Right lung (tissue), 5 donors: Measurements from ENCODE around the gene TANGO6. TPM values are rescaled to one million over a fixed set of nuclear protein-coding genes. Genes with fewer than 3 reads are reported as not detected.

ENCODE experiments used
- DNase-seq, 2 donors: peaks; one replicate each; pipeline ENCODE4 v3.0.0-alpha.2; 2013
- polyA plus RNA-seq, 5 donors: library from polyadenylated mRNA; unstranded; fragments of 120-200 nt; gene quantifications; one replicate each; pipeline versions ENCODE4 v1.2.1 to v1.2.3, GENCODE V29; 2013; ENCODE audit warnings: inconsistent platforms in 1 of 5, low replicate concordance in 1 of 5; ENCODE audit not compliant: insufficient read length in 5 of 5, insufficient read depth in 1 of 5

TANGO6 gene
- polyA plus RNA-seq, 5 donors: 6.5 to 8.3 (median 7.9) TPM

DNA sequence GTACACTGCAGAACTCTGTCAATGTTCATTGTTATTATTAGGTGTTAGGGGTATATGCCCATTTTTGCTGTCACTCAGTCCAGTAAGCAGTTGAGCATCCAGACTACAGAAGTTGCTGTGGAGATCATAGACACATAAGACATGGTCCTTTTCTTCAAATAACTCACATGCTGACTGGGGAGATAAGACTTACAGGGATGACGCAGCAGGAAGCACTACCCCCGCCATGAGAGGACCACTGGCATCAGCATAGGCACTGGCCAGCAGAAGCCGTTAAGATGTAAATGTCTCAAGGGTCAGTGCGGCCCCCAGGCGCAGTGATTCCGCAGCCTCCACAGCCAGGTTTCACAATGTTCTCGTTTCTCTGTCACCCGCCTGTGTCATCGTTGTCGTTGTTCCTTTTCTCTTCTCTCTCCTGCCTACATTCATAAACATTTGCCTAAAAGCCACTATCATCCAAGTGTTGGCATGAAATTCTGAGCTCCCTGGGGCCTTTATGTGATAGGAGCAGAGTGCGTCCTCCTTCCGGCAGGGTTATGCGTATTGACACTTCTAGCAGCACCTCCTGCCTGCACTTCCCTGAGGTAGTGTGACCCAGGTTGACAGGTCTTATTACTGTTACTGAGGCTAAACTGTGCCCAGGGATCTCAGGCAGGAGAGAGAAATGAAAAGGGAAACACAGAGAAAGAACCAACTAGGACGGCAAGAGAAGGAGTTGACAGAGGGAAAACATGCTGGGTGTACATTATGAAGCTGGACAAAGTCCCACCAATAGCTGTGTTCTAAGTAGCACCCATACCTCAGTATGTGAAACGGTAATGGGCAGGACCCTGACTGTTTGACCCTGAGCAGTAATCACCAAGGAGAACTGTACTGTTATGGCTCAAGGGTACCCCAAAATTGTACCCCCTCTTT is 17.9 kb downstream of the TANGO6 start:
- DNase-seq: no peak

DNA sequence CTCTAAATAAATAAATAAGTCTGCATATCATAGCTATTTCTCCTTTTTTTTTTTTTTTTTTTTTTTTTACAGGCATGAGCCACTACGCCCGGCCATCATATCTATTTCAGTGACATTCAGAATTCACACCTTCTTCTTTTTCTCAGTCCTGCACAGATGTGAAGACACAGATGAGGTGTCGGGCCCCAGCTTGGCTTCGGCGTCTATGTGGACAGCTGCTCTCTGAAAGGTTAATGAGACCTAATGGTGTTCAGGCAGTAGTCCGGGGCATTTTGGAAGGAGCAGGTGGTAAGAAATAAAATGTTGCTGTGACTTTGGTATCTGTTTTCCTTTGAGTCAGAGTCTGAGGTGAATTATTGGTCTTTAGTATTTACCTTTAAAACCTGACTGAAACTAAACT is 23.6 kb downstream of the TANGO6 start:
- no peak for DNase-seq

DNA sequence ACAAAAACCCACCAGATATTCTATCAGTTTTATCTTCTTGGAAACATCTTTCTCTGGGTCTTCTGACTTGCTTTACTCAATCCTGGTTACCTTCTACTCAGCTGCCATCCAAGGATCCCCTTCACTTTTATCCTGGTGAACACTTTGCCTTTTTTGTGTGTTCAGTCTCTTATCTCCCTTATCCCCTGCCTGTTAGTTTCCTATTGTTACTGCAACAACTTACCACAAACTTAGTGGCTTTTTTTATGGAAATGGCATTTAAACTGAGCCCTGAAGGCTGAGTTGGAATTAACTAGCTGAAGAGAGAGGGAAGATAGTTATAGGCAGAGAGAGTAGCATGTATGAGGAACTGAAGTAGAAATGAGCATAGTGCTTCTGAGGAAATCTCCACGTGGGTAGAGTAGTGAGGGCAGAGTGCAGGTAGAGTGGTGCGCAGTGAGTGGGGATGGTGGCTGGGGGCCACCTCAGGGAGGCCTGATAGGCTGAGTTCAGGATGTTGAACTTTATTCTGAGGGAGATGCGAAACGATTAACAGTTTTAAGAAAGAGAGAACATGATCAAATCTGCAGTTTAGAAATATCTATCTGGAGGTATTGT is 26.3 kb downstream of the TANGO6 start:
- DNase-seq: no peak

DNA sequence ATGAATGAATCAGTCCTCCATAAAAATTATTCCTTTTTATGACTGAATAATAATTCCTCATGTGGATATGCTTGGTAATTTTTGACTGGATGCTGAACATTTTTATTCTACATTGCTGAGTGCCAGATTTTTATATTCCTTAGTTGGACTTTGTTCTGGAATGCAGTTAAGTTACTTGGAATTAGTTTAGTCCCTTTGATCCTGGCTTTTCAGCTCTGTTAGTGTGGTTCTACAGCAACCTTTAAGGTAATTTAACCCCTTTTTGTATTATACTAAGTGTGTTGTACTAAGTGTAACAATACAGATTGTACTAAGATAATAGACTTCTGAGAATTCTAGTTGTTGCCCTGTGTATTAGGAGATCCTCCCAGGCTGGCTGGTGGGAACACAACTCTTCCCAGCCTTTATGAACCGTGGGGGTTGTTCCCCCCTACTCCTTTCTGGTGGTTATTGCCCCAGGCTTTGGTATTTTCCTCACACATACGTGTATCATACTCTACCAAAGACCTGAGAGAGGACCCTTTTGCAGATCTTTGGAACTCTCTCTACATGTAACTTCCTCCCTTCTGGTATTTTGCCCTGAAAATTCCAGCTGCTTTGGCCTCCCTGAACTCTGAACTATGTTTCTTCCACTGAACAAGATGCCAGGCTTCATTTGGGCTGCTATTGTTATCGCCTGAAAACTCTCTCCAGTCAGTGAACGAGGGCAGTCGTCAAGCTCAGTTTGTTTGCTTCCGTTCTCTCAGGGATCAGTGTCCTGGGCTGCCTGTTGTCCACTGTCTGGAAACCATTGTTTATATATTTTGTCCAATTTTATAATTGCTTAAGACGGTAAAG is 30.5 kb downstream of the TANGO6 start:
- DNase-seq: no peak

DNA sequence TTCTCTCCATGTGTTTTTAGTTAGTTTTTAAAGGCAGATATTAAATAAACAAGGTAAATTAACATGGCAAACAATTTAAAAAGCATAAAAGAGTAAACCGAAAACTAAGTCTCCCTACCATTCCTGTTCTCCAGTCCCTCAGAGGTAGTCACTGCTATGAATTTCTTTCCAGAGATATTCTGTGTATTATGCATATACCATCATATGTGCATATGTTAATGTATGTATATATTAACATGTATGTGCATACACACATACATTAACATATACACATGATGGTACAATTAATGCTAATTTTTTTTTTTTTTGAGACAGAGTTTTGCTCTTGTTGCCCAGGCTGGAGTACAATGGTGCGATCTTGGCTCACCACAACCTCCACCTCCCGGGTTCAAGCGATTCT is 32.5 kb downstream of the TANGO6 start:
- no peak for DNase-seq

DNA sequence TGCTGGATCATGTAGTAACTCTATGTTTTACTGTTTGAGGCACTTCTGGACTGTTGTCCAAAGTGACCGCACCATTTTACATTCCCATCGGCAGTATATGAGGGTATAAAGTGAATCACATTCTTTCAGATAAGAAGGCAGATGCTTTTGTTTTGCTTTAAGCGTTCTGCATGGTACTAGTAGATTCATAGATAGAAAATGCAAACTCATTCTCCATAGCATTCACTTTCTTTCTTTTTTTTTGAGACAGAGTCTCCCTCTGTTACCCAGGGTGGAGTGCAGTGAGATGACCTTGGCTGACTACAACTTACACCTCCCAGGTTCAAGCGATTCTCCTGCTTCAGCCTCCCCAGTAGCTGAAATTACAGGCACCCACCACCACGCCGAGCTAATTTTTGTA is 40.4 kb downstream of the TANGO6 start:
- no peak for DNase-seq

DNA sequence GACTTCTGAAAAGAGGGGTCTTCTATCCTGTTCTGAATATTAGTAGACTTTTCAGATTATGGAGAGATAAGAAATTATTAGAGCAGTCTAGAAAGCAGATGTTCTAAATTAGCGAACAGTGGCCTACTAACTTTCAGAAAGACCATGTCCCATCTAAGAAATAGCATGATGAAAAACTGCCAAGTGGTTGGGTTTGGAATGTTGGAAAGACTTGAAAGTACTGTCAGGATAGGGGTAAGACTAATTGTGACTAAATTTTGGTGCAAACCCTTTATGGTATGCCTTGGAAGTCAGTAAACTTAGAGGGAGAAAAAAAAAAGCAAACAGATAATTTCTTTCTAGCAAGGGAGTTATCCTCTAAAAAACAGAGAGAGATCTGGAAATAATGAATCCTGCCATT is 41.1 kb downstream of the TANGO6 start:
- no peak for DNase-seq

DNA sequence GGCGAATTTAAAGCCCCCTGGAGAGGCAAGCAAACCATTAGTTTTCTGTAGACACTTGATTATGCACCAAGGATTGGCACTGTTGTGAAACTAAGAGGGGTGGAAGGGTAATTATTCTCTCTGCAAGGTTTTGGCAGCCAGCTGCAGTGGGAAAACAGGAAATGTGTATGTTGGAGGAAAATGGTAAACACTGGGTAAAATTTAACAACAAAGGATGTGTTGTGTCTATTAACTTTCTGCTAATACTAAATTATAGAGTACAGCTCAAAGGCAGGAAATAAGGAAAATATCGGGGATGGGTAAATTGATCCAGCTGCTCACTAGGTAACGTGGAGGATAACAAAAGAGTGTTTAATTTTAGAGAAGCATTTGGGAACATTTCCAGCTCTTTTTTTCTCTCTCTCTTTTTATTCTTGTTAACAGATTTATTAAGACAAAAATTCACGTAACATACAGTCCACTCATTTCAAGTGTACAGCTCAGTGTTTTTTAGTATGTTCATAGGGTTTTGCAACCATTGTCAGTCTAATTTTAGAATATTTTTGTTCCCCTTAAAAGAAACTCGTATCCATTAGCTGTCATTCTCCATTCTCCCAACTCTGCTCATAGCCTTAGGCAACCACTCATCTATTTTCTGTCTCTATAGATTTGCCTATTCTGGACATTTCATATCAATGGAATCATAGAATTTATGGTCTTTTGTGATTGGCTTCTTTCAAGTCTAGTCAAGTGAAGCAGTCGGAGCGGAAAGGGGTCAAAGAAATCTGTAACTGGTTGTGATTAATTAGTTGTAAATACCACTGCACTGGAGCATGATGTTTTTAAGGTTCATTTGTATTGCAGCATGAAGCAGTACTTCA is 41.8 kb downstream of the TANGO6 start:
- DNase-seq: no peak

DNA sequence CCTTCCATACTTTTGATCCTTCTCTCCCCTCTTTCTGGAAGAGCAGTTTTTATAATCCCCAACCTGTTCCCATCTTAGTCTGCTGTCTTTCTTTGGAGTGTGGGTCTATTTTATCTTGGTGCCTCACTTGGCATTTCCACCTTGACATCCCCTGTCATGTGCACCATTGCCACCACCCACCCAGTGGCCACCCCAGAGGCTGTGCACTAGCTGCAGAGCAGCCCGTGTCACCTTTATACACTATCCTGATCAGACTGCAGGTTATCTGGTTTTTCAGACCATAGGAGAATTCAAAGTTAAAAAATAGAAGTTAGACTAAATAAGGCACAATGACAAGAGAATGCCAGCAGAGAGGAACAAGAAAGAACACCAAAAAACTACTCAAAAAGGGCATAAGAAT is 43.8 kb downstream of the TANGO6 start:
- no peak for DNase-seq

DNA sequence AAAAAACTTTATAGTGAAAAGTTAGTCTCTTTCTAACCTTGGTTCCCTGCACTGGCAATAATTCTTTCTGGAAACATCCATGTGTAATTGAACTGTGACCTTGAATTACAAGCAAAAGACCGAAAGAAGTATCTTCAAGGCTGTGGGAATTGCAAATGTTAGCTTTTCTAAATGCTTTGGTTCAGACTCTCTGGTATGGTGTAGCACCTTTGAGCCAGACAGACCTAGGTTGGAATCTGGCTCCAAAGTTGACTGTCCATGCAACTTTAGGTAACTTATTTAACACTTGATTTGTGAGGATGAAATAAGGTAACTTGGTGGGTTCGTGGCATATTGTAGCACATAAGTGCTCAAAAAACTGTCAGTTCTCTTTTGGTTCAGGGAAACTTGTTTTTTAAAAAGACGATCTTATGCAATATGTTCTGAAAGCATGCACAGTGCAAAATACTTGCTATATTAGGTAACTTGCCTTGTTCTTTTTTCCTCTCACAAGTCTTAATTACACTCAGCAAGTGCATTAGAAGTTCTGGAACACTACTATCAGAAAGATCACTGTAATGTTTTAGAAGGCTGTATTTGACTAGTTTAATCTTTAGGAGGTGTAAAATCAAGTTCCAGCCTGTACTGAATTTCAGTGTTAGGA is 46.3 kb downstream of the TANGO6 start:
- DNase-seq: no peak

DNA sequence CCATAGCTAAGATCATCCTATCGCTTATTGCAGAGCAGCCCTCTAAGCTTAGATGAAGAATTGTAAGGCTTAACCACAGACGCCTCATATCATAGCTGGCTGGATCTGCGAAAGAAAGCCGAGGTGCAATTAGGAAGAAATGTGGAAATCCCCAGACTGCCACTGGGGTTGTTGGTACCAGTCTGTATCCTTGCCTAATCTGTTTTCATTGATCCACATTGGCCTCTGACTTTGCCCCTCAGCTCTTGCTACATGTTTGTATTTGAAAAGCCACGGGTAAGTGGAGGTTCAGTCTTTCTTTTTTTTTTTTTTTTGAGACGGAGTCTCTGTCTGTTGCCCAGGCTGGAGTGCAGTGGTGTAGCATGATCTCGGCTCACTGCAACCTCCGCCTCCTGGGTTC is 48.9 kb downstream of the TANGO6 start:
- no peak for DNase-seq

DNA sequence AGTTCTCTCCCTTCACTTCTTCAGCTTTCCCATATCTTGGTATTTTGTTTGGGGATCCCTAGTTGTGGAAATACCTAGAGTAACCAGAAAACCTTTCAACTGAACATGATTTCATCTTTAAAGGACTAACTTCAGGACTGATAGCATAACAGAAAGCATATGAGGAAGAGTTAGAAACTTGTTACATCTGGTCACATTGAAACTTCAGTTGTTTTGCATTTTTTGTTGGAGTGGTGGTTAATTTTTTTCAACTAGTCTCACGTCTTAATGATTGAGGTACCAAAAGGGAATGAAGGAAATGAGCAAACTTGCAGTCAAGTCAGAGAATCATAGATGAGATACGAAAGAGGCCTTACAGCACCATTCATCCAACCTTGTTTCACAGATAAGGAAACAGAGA is 49.6 kb downstream of the TANGO6 start:
- no peak for DNase-seq

DNA sequence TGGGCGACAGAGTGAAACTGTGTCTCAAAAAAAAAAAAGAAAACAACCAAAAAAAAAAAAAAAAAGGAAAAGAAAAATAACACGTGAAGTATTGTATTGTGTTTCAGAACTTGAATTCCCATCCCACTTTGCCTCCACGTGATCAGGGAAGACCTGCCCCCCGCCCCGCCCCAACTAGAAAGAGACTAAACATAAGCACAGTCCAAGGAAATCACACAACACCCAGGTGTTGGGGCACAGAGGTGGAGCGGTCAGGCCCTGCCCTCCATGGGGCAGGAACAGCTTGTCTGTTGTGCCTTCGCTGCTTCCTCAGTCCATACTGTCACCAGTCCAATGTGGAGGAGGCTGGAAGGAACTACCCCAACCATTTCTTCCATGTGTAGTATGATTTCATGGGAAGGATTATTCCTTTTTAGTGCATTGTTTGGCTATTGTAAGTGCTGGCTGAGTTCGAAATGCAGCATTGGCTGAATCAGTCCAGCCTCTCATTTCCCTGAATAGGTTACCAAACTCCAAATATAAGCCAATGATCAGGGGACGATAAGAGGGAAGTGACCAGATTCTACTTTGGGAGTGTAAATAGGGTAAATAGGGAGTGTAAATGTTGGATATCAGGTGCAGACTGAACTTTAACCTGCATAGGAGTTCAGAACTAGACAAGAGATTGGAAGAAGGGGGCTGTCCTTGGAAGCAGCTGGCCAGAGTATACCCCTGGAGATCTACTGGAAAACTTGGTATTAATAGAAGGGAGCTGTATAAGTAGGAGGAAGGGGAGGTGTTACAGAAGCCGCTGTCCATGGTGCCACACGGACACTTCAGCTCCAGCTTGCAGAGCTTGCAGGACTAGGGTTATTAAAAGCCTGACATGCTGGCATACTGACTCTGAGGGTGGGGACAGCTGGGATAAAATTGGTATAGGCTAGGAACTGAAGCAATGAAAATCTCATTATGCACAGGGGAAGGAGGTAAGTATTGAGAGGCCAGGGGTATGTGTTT is 50.7 kb downstream of the TANGO6 start:
- DNase-seq: no peak

DNA sequence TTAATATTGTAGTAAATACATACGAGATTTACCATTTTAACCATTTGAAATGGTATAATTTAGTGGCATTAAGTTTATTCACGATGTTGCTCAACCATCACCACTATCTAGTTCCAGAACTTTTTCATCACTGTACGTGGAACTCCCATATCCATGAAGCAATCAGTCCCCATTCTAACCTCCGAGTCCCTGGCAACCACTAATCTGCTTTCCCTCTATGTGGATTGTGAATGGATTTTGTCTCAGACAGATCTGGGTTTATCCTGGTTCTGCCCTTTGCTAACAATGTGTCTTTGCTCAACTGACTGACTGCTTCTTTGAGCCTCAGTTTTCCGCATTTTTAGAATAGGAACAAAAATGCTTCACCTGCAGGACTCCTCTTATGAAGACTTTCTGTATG is 51.4 kb downstream of the TANGO6 start:
- DNase-seq: no peak

DNA sequence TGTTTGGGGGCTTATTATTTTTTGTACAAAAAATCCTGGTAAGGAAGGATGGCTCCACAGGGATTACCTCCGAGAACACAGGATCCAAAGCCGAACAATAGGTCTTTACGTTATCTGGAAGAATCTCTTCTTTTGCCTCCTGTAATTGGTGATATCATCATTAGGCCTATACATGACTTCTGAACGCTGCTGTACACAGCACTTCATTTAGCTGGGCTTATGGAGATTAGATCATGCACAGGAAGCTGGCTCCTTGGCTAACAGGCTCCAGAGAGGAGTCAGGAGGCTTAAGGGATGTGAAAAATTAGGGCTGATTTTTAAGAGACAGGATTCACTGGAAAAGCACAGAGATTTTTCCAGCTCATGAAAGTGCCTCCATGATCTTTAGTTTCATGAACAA is 54.7 kb downstream of the TANGO6 start:
- no peak for DNase-seq

DNA sequence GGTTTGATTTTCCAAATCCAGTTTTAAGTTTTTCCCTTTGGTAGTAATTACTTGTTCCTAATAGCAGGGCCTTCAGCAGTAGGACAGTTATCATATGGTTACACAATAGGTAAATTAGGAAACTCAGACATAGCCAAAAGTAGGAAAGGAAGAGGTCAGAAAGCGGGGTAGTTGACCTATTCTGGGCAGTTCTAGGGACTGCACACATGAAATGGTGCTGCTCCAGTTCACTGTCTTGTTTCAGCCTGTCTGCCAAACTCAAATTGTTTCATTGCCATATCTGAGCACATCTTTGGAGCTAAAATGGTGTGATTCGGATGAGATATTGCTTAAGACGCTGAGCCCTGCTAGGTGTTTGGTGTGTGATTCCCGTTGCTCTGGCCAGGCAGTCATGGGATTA is 56.7 kb downstream of the TANGO6 start:
- no peak for DNase-seq

DNA sequence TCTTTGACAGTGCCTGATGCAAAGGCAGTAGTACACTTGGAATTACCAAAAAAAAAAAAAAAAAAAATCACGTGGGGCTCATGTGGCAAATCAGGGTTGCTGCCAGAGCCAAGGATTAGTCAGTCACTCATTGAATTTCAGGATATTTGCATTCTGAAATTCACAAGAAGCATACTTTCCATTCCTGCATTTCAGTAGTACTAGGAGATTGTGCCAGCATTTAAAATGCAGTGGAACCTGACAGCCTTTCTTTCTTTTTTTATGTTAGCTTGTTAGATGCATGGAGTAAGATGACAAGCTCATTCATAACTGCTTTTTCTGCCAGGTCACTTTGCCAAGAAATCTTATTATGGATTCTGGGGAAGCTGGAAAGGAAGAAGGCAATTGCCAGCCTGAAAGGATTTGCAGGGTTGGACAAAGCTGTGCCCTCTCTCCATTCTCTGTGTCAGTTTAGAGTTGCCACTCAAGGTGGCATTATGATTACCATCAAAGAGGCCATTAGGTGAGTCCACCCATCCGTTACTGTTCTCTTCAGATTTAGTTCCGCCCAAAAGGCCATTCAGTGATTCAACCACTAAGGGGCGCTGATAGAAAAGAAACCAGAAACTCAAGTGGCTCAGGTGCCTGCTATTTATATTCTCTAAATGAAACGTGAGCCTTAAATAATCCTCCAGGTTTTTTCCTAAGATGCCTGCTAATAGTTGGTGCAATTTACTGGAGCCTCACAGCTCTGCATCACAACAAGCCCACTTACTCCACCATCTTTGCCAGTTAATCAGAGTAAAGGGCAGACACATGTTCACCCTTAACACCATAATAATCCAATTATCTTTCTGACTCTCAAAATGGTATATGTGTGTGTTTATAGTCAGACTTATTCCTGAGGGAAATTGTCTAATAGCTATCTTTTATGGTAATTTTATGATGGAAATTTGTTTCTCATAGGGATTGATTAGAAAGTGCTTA is 59.0 kb downstream of the TANGO6 start:
- peak in 1 of 2 donors; percentile 38 for DNase-seq

DNA sequence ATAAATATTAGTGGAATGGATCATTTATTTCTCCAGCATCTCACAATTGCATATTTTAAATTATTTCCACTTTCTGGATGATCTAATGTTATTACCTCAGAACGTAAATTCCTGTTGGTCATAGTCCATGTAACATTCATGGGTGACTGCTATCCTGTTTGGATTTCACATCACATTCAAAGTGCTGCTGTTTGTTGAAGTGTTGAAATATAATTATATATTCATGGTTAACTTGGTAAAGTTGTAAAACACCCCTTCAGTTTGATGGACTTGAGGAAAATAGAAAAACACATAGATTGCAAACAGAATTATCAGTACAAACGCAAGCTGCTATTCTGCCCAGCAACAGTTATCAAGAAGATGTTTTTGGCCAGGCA is 59.6 kb downstream of the TANGO6 start:
- no peak for DNase-seq

DNA sequence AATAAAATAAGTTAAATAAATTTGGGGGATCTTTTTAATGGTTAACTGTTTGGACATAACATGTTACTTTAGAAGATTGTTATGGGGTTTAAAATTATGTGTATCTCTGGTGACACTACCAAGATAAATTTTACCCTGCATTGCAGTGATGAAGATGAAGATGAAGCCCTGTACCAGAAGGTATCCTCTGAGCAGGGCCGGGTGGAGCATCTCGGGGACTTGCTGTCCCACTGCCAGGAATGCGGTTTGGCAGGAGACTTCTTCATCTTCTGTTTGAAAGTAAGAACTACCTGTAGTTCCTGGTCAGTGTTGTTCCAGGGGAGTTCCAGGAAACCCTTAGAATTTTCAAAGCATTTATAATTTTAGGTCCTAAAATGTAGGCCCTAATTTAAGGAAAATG is 64.0 kb downstream of the TANGO6 start:
- DNase-seq: no peak
